MCF 10A (cell line): ENCODE measurements around the gene NR2F2. TPM values are rescaled to one million over a fixed set of nuclear protein-coding genes. Genes with fewer than 3 reads are reported as not detected.

ENCODE experiments used
- BruUV-seq: library from RNA; stranded (reverse); fragments of 400-500 nt; replicated peaks from 2 replicates; lab custom pipeline; 2021; lab: Mats Ljungman, UMichigan
- CTCF ChIA-PET: fragments of 300-600 bp; sonication (Branson Sonifier 250); formaldehyde crosslinking; extraction: SDS; loops from one replicate; lab custom pipeline; 2021; ENCODE audit warnings: antibody characterized with exemption, inconsistent platforms; lab: Yijun Ruan, JAX
- POLR2A ChIA-PET: fragments of 300-600, 350-650 bp; sonication (Branson Sonifier 250); formaldehyde crosslinking; extraction: SDS; loops from one replicate; lab custom pipeline; 2020; ENCODE audit warnings: antibody characterized with exemption, inconsistent platforms; lab: Yijun Ruan, JAX
- DNase-seq: peaks from one replicate; pipeline ENCODE4 v3.0.0-alpha.2; 2018; ENCODE audit not compliant: unreplicated experiment
- H3K27ac Mint-ChIP-seq: one replicate; pipeline ENCODE4 v1.8.0; 2022; ENCODE audit warnings: mild to moderate bottlenecking, low read depth, mixed read lengths; ENCODE audit not compliant: unreplicated experiment
- H3K27me3 Mint-ChIP-seq: one replicate; pipeline ENCODE4 v1.8.0; 2022; ENCODE audit warnings: mixed read lengths; ENCODE audit not compliant: insufficient read depth, unreplicated experiment
- H3K36me3 Mint-ChIP-seq: one replicate; pipeline ENCODE4 v1.8.0; 2022; ENCODE audit warnings: mild to moderate bottlenecking, moderate library complexity, mixed read lengths; ENCODE audit not compliant: insufficient read depth, unreplicated experiment
- H3K4me1 Mint-ChIP-seq: one replicate; pipeline ENCODE4 v1.8.0; 2022; ENCODE audit warnings: mixed read lengths; ENCODE audit not compliant: insufficient read depth, unreplicated experiment
- H3K4me3 Mint-ChIP-seq: one replicate; pipeline ENCODE4 v1.8.0; 2022; ENCODE audit warnings: mild to moderate bottlenecking, moderate library complexity, mixed read lengths; ENCODE audit not compliant: unreplicated experiment
- H3K9me3 Mint-ChIP-seq: one replicate; pipeline ENCODE4 v1.8.0; 2022; ENCODE audit warnings: mixed read lengths; ENCODE audit not compliant: unreplicated experiment
- intact Hi-C: fragments of 100-400 bp; cut with micrococcal nuclease; formaldehyde crosslinking; loops from 2 replicates; pipeline ENCODE4 v1.14.1; 2022
- total RNA-seq: library from RNA; stranded (reverse); gene quantifications from 2 replicates; pipeline ENCODE4 v1.2.3, GENCODE V29; 2022
- TF ChIP-seq, protein P1 (sequence below): fragments of 200-600 bp; IDR thresholded peaks from one replicate; pipeline ENCODE4 v1.8.0; 2022; ENCODE audit warnings: antibody characterized with exemption, mild to moderate bottlenecking; ENCODE audit not compliant: unreplicated experiment

NR2F2 gene
- total RNA-seq, 1 experiment from 2014 or later = 10.9 TPM

DNA sequence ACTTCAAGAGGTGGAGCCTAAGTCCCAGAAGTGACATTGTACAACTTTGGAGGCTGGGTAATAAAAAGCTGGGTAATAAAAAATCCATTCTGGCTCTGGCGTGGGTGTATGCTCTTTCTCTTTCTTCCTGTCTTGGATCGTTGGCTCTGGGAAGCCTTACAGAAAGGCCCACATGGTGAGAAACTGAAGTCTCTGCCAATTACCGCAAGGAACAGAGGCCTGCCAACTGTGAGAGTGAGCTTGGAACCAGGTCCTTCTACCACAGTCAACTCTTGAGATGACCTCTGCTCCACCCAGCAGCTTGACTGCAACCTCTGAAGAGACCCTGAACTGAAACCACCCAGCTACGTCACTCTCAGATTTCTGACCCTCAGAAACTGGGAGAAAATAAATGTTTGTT lies 51.0 kb downstream of the NR2F2 start:
- CTCF ChIA-PET = no interaction called here

DNA sequence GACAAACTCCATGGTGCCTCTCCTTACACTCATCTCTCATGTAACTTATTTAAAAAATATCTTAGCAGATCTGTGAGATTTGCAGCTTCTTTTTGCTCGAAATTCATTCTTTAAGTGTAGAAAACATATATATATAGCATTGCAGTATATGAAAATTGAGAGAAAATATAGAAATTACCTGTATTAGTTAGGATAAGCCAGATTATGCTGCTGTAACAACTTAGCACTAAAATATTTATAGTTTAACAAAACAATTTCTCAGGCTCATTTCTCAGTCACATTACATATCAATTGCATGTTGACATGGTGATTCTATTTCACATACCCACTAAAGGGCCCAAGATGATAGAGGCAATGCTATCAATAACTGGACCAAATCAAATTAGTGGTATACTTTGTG lies 54.7 kb downstream of the NR2F2 start:
- intact Hi-C loops = no loop called here
- H3K4me1 Mint-ChIP-seq = no peaks in the 10 kb centered on the region
- POLR2A ChIA-PET = no interaction called here
- TF ChIP-seq, protein P1, sequence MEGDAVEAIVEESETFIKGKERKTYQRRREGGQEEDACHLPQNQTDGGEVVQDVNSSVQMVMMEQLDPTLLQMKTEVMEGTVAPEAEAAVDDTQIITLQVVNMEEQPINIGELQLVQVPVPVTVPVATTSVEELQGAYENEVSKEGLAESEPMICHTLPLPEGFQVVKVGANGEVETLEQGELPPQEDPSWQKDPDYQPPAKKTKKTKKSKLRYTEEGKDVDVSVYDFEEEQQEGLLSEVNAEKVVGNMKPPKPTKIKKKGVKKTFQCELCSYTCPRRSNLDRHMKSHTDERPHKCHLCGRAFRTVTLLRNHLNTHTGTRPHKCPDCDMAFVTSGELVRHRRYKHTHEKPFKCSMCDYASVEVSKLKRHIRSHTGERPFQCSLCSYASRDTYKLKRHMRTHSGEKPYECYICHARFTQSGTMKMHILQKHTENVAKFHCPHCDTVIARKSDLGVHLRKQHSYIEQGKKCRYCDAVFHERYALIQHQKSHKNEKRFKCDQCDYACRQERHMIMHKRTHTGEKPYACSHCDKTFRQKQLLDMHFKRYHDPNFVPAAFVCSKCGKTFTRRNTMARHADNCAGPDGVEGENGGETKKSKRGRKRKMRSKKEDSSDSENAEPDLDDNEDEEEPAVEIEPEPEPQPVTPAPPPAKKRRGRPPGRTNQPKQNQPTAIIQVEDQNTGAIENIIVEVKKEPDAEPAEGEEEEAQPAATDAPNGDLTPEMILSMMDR = no peak
- no peaks in the 10 kb centered on the region for H3K9me3 Mint-ChIP-seq
- peaks cover 15% of the 10 kb centered on the region for H3K27me3 Mint-ChIP-seq
- DNase-seq = no peak
- H3K36me3 Mint-ChIP-seq = no peaks in the 10 kb centered on the region
- CTCF ChIA-PET = interaction anchor here (1.2 kb wide), 1 partner anchor 28 kb away, joined by 3 read pairs; no protein-coding TSS in a partner anchor
- H3K27ac Mint-ChIP-seq = no peak overlapping the region
- BruUV-seq = no TSS peak
- no peak overlapping the region for H3K4me3 Mint-ChIP-seq

More for the DNA sequence above, 51.0 kb downstream of the NR2F2 start:
- no peak overlapping the region for H3K27ac Mint-ChIP-seq
- no peaks in the 10 kb centered on the region for H3K36me3 Mint-ChIP-seq
- no TSS peak for BruUV-seq
- POLR2A ChIA-PET = interaction anchor here (0.6 kb wide), 1 partner anchor 168 kb away, joined by 3 read pairs; no protein-coding TSS in a partner anchor
- no peaks in the 10 kb centered on the region for H3K4me1 Mint-ChIP-seq
- H3K27me3 Mint-ChIP-seq = peaks cover 24% of the 10 kb centered on the region
- intact Hi-C loops = no loop called here
- H3K4me3 Mint-ChIP-seq = no peak overlapping the region
- DNase-seq = no peak
- TF ChIP-seq, protein P1 = no peak
- no peaks in the 10 kb centered on the region for H3K9me3 Mint-ChIP-seq

DNA sequence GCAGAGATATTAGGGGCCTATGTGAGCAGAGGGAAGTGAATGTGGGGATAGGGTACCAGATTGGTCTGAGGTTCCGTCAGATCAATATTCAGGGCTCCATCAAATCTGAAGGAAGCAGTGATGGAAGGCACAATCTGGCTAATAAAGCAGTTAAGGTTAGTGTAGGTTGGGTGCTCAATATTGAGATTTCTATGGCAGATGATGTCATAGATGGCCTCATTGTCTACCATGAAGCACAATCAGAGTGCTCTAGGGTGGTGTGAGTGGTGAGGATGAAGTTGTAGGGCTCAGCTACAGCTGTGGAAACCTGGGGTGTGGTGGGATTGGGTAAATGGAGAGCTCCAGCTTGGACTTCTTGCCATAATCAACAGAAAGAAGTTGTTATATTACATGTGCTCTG lies 58.2 kb downstream of the NR2F2 start:
- no TSS peak for BruUV-seq
- H3K27ac Mint-ChIP-seq = no peak overlapping the region
- CTCF ChIA-PET = interaction anchor here (0.7 kb wide), 1 partner anchor 1261 kb away, joined by 3 read pairs; no protein-coding TSS in a partner anchor
- no peaks in the 10 kb centered on the region for H3K9me3 Mint-ChIP-seq
- POLR2A ChIA-PET = no interaction called here
- H3K36me3 Mint-ChIP-seq = no peaks in the 10 kb centered on the region
- no peak overlapping the region for H3K4me3 Mint-ChIP-seq
- intact Hi-C loops = no loop called here
- H3K4me1 Mint-ChIP-seq = no peaks in the 10 kb centered on the region
- H3K27me3 Mint-ChIP-seq = peaks cover 11% of the 10 kb centered on the region
- no peak for DNase-seq
- TF ChIP-seq, protein P1 = no peak
